H1 (cell line): ENCODE results near the gene CHD2. TPM values are rescaled to one million over a fixed set of nuclear protein-coding genes. Genes with fewer than 3 reads are reported as not detected.

Experiments used
- CTCF ChIA-PET: fragments of 300-600 bp; sonication (Branson Sonifier 250); formaldehyde crosslinking; loops from one replicate; lab custom pipeline; 2021; ENCODE audit not compliant: partially characterized antibody; lab: Charles Lee
- POLR2A ChIA-PET: fragments of 300-600 bp; sonication (Branson Sonifier 250); formaldehyde crosslinking; loops from one replicate; lab custom pipeline; 2021; ENCODE audit warnings: inconsistent platforms; ENCODE audit not compliant: partially characterized antibody; lab: Charles Lee
- DNase-seq, 2 experiments: peaks; one replicate each; pipeline versions ENCODE4 v3.0.0 to v3.0.0-alpha.2; 2010 to 2022; ENCODE audit warnings: low spot score in 2 of 2, low read depth in 1 of 2, mixed read lengths in 1 of 2
- FAIRE-seq: peaks from 2 replicates; lab custom pipeline; 2011; peaks lifted over from hg19 to GRCh38; lab: Jason Lieb, UNC
- H2AFZ ChIP-seq: 2 replicates; pipeline ENCODE4 v1.8.1; 2012; ENCODE audit warnings: low read length, inconsistent platforms
- H2AK5ac ChIP-seq: 2 replicates; pipeline ENCODE4 v1.6.1; 2013; ENCODE audit warnings: low read depth, low read length
- H2BK120ac ChIP-seq: replicated peaks from 2 replicates; pipeline ENCODE3; 2013; ENCODE audit warnings: low read depth, low read length, inconsistent platforms
- H2BK12ac ChIP-seq: 2 replicates; pipeline ENCODE4 v1.6.1; 2013; ENCODE audit warnings: low read depth, low read length
- H2BK15ac ChIP-seq: 2 replicates; pipeline ENCODE4 v1.6.1; 2013; ENCODE audit warnings: low read length
- H2BK20ac ChIP-seq: 2 replicates; pipeline ENCODE4 v1.6.1; 2013; ENCODE audit warnings: low read length
- H2BK5ac ChIP-seq: 2 replicates; pipeline ENCODE4 v1.6.1; 2013; ENCODE audit warnings: low read depth, low read length
- H3K14ac ChIP-seq: 2 replicates; pipeline ENCODE4 v1.6.1; 2013; ENCODE audit warnings: inconsistent platforms; ENCODE audit not compliant: insufficient read length
- H3K18ac ChIP-seq: 2 replicates; pipeline ENCODE4 v1.6.1; 2013; ENCODE audit warnings: low read length; ENCODE audit errors: extremely low read depth
- H3K23ac ChIP-seq: 2 replicates; pipeline ENCODE4 v1.6.1; 2013; ENCODE audit warnings: inconsistent platforms; ENCODE audit not compliant: insufficient read length
- H3K23me2 ChIP-seq: 2 replicates; pipeline ENCODE4 v1.6.1; 2013; ENCODE audit warnings: low read depth, low read length
- H3K27ac ChIP-seq: 2 replicates; pipeline ENCODE4 v1.6.1; 2011; ENCODE audit warnings: low read depth, low read length, inconsistent platforms
- H3K27me3 ChIP-seq, 4 experiments: replicated peaks in 1 of 4; 1 replicate in 1 of 4; 2 replicates in 3 of 4; pipeline versions ENCODE4 v1.6.1 to v1.8.1; 2011 to 2013; ENCODE audit warnings: low read length in 3 of 4, mild to moderate bottlenecking in 3 of 4, inconsistent platforms in 2 of 4, mixed read lengths in 2 of 4, moderate library complexity in 1 of 4; ENCODE audit not compliant: control insufficient read depth in 3 of 4, insufficient read depth in 3 of 4; ENCODE audit errors: extremely low read depth in 1 of 4
- H3K36me3 ChIP-seq, 4 experiments: 2 replicates each; pipeline versions ENCODE4 v1.6.1 to v1.8.1; 2011 to 2013; ENCODE audit warnings: mild to moderate bottlenecking in 4 of 4, low read length in 3 of 4, moderate library complexity in 2 of 4, control low read depth in 1 of 4, inconsistent platforms in 1 of 4; ENCODE audit not compliant: insufficient read depth in 4 of 4, control insufficient read depth in 2 of 4
- H3K4ac ChIP-seq: replicated peaks from 2 replicates; pipeline ENCODE3; 2013; ENCODE audit warnings: low read length, low read depth, mixed read lengths, inconsistent platforms; ENCODE audit not compliant: insufficient read length
- H3K4me1 ChIP-seq, 4 experiments: replicated peaks in 1 of 4; 1 replicate in 1 of 4; 2 replicates in 3 of 4; pipeline versions ENCODE4 v1.6.1 to v1.8.1; 2011 to 2013; ENCODE audit warnings: low read length in 3 of 4, inconsistent platforms in 2 of 4, mixed read lengths in 1 of 4; ENCODE audit not compliant: insufficient read depth in 4 of 4, control insufficient read depth in 3 of 4
- H3K4me2 ChIP-seq, 2 experiments: 2 replicates each; pipeline versions ENCODE4 v1.6.1 to v1.8.1; 2011 to 2013; ENCODE audit warnings: low read depth in 2 of 2, low read length in 2 of 2, control low read depth in 1 of 2, inconsistent platforms in 1 of 2, mild to moderate bottlenecking in 1 of 2; ENCODE audit not compliant: insufficient read depth in 1 of 2
- H3K4me3 ChIP-seq, 4 experiments: fragments of 200-600, 300-600 bp in 1 of 4; sonication (generic), shearing (Covaris generic), sonication (Bioruptor Twin) in 1 of 4; 2 replicates each; pipeline versions ENCODE4 v1.5.1 to v1.8.1; 2011 to 2016; ENCODE audit warnings: low read length in 4 of 4, low read depth in 3 of 4, control low read depth in 2 of 4, inconsistent platforms in 2 of 4, mild to moderate bottlenecking in 2 of 4, mixed read lengths in 1 of 4, moderate library complexity in 1 of 4; ENCODE audit not compliant: insufficient read depth in 2 of 4; ENCODE audit errors: extremely low read depth in 1 of 4
- H3K56ac ChIP-seq: replicated peaks from 2 replicates; pipeline ENCODE3; 2013; ENCODE audit warnings: low read depth, mild to moderate bottlenecking, mixed read lengths, low read length, inconsistent platforms; ENCODE audit not compliant: insufficient read length
- H3K79me1 ChIP-seq: 2 replicates; pipeline ENCODE4 v1.6.1; 2013; ENCODE audit warnings: low read depth, low read length, control low read depth
- H3K79me2 ChIP-seq, 2 experiments: 2 replicates each; pipeline versions ENCODE4 v1.6.1 to v1.8.1; 2012 to 2013; ENCODE audit warnings: low read length in 2 of 2, mild to moderate bottlenecking in 2 of 2, inconsistent platforms in 1 of 2; ENCODE audit not compliant: insufficient read depth in 2 of 2, control insufficient read depth in 1 of 2
- H3K9ac ChIP-seq, 4 experiments: replicated peaks in 1 of 4; 1 replicate in 1 of 4; 2 replicates in 3 of 4; pipeline versions ENCODE4 v1.6.1 to v1.8.1; 2011 to 2013; ENCODE audit warnings: low read depth in 3 of 4, low read length in 3 of 4, control low read depth in 2 of 4, mild to moderate bottlenecking in 2 of 4, moderate library complexity in 2 of 4, inconsistent platforms in 1 of 4; ENCODE audit errors: extremely low read depth in 1 of 4
- H3K9me3 ChIP-seq, 2 experiments: 2 replicates each; pipeline versions ENCODE4 v1.6.1 to v1.8.1; 2012 to 2013; ENCODE audit warnings: mild to moderate bottlenecking in 2 of 2, moderate library complexity in 2 of 2, control low read depth in 1 of 2, inconsistent platforms in 1 of 2, low read depth in 1 of 2, low read length in 1 of 2, mixed read lengths in 1 of 2; ENCODE audit not compliant: insufficient read depth in 2 of 2
- H4K20me1 ChIP-seq, 2 experiments: replicated peaks in 1 of 2; 2 replicates each; pipeline versions ENCODE3 to v1.8.1; 2011 to 2013; ENCODE audit warnings: inconsistent platforms in 2 of 2, low read length in 2 of 2, mild to moderate bottlenecking in 1 of 2; ENCODE audit not compliant: insufficient read depth in 2 of 2, control insufficient read depth in 1 of 2
- H4K5ac ChIP-seq: 2 replicates; pipeline ENCODE4 v1.6.1; 2013; ENCODE audit warnings: low read length, low read depth, mixed read lengths, inconsistent platforms; ENCODE audit not compliant: insufficient read length
- H4K8ac ChIP-seq: 2 replicates; pipeline ENCODE4 v1.8.0; 2013; ENCODE audit warnings: mild to moderate bottlenecking, moderate library complexity, low read length, inconsistent platforms; ENCODE audit not compliant: insufficient read depth; ENCODE audit errors: extremely low read depth
- H4K91ac ChIP-seq: replicated peaks from 2 replicates; pipeline ENCODE3; 2013; ENCODE audit warnings: low read length, mixed read lengths, inconsistent platforms; ENCODE audit not compliant: insufficient read length
- ASH2L ChIP-seq: fragments of 200-600, 300-600 bp; sonication (generic); IDR thresholded peaks from one replicate; pipeline ENCODE4 v1.7.1; 2017; ENCODE audit warnings: low read length
- CBX8 ChIP-seq: fragments of 300-800, 300-1000 bp; sonication (generic); IDR thresholded peaks from 2 replicates; pipeline ENCODE4 v1.7.1; 2016; ENCODE audit warnings: low read depth, low read length, borderline replicate concordance
- CEBPB ChIP-seq: IDR thresholded peaks from 2 replicates; pipeline ENCODE4 v1.6.1; 2012; ENCODE audit warnings: low read depth, low read length
- CREB1 ChIP-seq: IDR thresholded peaks from 2 replicates; pipeline ENCODE4 v1.6.1; 2012; ENCODE audit warnings: inconsistent platforms
- EZH2 ChIP-seq: fragments of 200-600 bp; sonication (generic); IDR thresholded peaks from 2 replicates; pipeline ENCODE4 v1.7.1; 2012; ENCODE audit warnings: low read depth, mild to moderate bottlenecking, moderate library complexity, low read length, inconsistent platforms; ENCODE audit not compliant: severe bottlenecking
- MAFK ChIP-seq: IDR thresholded peaks from 2 replicates; pipeline ENCODE4 v1.6.1; 2012; ENCODE audit warnings: low read depth, mild to moderate bottlenecking, improper control_type of control experiment, low read length
- RBBP5 ChIP-seq: IDR thresholded peaks from 2 replicates; pipeline ENCODE4 v1.7.1; 2012; ENCODE audit warnings: low read depth, mild to moderate bottlenecking, inconsistent platforms, low read length, moderate library complexity, borderline replicate concordance
- RFX5 ChIP-seq: IDR thresholded peaks from 2 replicates; pipeline ENCODE4 v1.6.1; 2011; ENCODE audit warnings: low read depth, low read length, improper control_type of control experiment, borderline replicate concordance
- SIRT6 ChIP-seq: IDR thresholded peaks from one replicate; pipeline ENCODE4 v1.7.1; 2012; ENCODE audit warnings: low read length, inconsistent platforms
- SP4 ChIP-seq: IDR thresholded peaks from 2 replicates; pipeline ENCODE4 v1.6.1; 2012; ENCODE audit warnings: low read length, inconsistent platforms
- TAF1 ChIP-seq: IDR thresholded peaks from 2 replicates; pipeline ENCODE4 v1.6.1; 2011; ENCODE audit warnings: mild to moderate bottlenecking, low read depth, low read length
- WGBS, 2 experiments: shearing (Covaris generic) in 1 of 2; methylation state at CpG; one replicate each; pipeline versions ENCODE4 v1.1.6 to v1.1.7; 2013 to 2015; ENCODE audit warnings: low lambda C conversion rate in 2 of 2, mixed read lengths in 2 of 2, inconsistent platforms in 1 of 2, low coverage in 1 of 2, missing lambda C conversion rate in 1 of 2; ENCODE audit not compliant: insufficient replicate concordance in 2 of 2, insufficient coverage in 1 of 2, insufficient read length in 1 of 2; ENCODE audit errors: extremely low coverage in 1 of 2, missing lambda C conversion rate in 1 of 2; 5-methylcytosine and 5-hydroxymethylcytosine counted together
- polyA plus RNA-seq, 7 experiments: library from polyadenylated mRNA; depleted of rRNA in 3 of 7; stranded (reverse) in 5 of 7; unstranded in 2 of 7; fragments of >200 nt in 5 of 7; fragments of 200-250 nt in 2 of 7; gene quantifications; 1 replicate in 5 of 7; 2 replicates in 1 of 7; 4 replicates in 1 of 7; pipeline versions ENCODE4 v1.2.1 to v1.2.3, GENCODE V29; 2011 to 2013; ENCODE audit warnings: missing spikeins in 2 of 7, mixed read lengths in 2 of 7
- total RNA-seq: library from RNA; stranded (reverse); fragmentation: NEBNext Ultra II Directional; extraction: Animal tissue kit (Norgen Biotek cat#: 25700); gene quantifications from 2 replicates; pipeline ENCODE4 v1.2.1, GENCODE V29; 2021
- TF ChIP-seq, protein P1 (sequence below): IDR thresholded peaks from 2 replicates; pipeline ENCODE4 v1.6.1; 2011; ENCODE audit warnings: low read length, improper control_type of control experiment
- TF ChIP-seq, protein P2 (sequence below): IDR thresholded peaks from 2 replicates; pipeline ENCODE4 v1.6.1; 2012; ENCODE audit warnings: low read length, inconsistent platforms

CHD2 gene
- total and polyA plus RNA-seq, 2 of the 8 experiments (the other 6 are each of a cell fraction or from before 2014, with no cell fraction given) = 28.8 to 70.0 TPM

DNA sequence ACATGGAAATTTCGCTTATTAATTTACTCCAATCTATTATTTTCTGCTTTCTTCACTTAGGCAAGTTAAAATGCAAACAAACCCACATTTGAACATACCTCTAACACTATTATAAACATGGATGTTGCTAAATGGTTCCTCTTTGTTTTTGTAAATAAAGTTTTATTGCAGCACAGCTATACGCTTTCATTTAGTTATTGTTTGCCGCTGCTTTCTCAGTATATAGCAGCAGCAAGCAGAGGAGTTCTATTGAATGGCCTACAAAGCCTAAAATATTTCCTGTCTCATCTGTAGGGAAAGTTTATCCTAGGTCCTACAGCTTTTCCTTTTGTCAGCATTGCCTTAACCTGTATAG is 7.9 kb upstream of the CHD2 start:
- H3K36me3 ChIP-seq = peaks cover 4 to 98% (median 55%) of the 10 kb centered on the region in 4 experiments; a peak in 7 of 8 replicates
- no peak for FAIRE-seq
- CTCF ChIA-PET = interaction anchor here (1.5 to 2.4 kb wide), 2 partner anchors 17 to 96 kb away, joined by 4 to 7 read pairs; no protein-coding TSS in a partner anchor
- TF ChIP-seq EZH2 (no peak), CREB1 (no peak), MAFK (no peak), SP4 (no peak), RBBP5 (no peak), CEBPB (no peak), TAF1 (no peak), SIRT6 (no peak), RFX5 (no peak), ASH2L (no peak), CBX8 (no peak)
- TF ChIP-seq, protein P1, sequence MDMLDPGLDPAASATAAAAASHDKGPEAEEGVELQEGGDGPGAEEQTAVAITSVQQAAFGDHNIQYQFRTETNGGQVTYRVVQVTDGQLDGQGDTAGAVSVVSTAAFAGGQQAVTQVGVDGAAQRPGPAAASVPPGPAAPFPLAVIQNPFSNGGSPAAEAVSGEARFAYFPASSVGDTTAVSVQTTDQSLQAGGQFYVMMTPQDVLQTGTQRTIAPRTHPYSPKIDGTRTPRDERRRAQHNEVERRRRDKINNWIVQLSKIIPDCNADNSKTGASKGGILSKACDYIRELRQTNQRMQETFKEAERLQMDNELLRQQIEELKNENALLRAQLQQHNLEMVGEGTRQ = no peak
- TF ChIP-seq, protein P2, sequence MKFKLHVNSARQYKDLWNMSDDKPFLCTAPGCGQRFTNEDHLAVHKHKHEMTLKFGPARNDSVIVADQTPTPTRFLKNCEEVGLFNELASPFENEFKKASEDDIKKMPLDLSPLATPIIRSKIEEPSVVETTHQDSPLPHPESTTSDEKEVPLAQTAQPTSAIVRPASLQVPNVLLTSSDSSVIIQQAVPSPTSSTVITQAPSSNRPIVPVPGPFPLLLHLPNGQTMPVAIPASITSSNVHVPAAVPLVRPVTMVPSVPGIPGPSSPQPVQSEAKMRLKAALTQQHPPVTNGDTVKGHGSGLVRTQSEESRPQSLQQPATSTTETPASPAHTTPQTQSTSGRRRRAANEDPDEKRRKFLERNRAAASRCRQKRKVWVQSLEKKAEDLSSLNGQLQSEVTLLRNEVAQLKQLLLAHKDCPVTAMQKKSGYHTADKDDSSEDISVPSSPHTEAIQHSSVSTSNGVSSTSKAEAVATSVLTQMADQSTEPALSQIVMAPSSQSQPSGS = no peak

More for the DNA sequence above, 7.9 kb upstream of the CHD2 start:
- Histone ChIP-seq H4K91ac (no peak overlapping the region), H2BK120ac (no peak overlapping the region), H2BK5ac (no peak overlapping the region), H4K20me1 (no peaks in the 10 kb centered on the region), H2AFZ (no peak overlapping the region), H3K79me1 (no peaks in the 10 kb centered on the region; the same call in 1 of the 2 replicates), H3K4me2 (no peak overlapping the region), H3K23ac (no peak overlapping the region), H3K27ac (no peak overlapping the region), H2AK5ac (no peak overlapping the region), H3K23me2 (no peaks in the 10 kb centered on the region), H3K27me3 (no peaks in the 10 kb centered on the region), H3K4me3 (no peak overlapping the region), H4K5ac (no peak overlapping the region), H3K4me1 (no peaks in the 10 kb centered on the region), H3K4ac (no peak overlapping the region), H3K9ac (no peak overlapping the region), H4K8ac (no peak overlapping the region), H3K14ac (no peak overlapping the region), H3K9me3 (no peaks in the 10 kb centered on the region), H3K18ac (no peak overlapping the region), H3K56ac (no peak overlapping the region), H2BK20ac (no peak overlapping the region), H3K79me2 (peaks cover 3 to 99% of the 10 kb centered on the region in 2 experiments), H2BK12ac (no peak overlapping the region), H2BK15ac (no peak overlapping the region)
- 92% methylated on average over 3 of the region's 3 CpGs; no CpG with 5 or more reads in 1 of the 2 experiments for WGBS, 2 experiments
- DNase-seq = no peak
- POLR2A ChIA-PET = interaction anchor here (1.1 to 19.4 kb wide), 6 partner anchors 10 to 93 kb away, joined by 3 to 255 read pairs (median 4); partner anchors contain the start of gene CHD2
